GM23338 (cell line): ENCODE measurements around the gene MCRIP1.

Experiments
- CREB1 ChIP-seq: fragments of 250-450 bp; sonication (Bioruptor Pico); IDR thresholded peaks from 2 replicates; pipeline ENCODE4 v1.5.0; 2020; ENCODE audit warnings: low read depth, mild to moderate bottlenecking, moderate library complexity
- EZH2 ChIP-seq: fragments of 200-600 bp; sonication (generic); IDR thresholded peaks from one replicate; pipeline ENCODE4 v1.8.0; 2017; ENCODE audit warnings: antibody characterized with exemption, mild to moderate bottlenecking, low read depth; ENCODE audit not compliant: unreplicated experiment
- EZH2phosphoT487 ChIP-seq: fragments of 200-600 bp; sonication (generic); IDR thresholded peaks from one replicate; pipeline ENCODE4 v1.8.1; 2018; ENCODE audit warnings: antibody characterized with exemption; ENCODE audit not compliant: unreplicated experiment
- JUNB ChIP-seq: IDR thresholded peaks from one replicate; pipeline ENCODE4 v1.6.1; 2016; ENCODE audit warnings: antibody characterized with exemption; ENCODE audit not compliant: unreplicated experiment
- NANOG ChIP-seq: IDR thresholded peaks from 2 replicates; pipeline ENCODE4 v1.6.1; 2016; ENCODE audit warnings: antibody characterized with exemption, borderline replicate concordance
- POLR2AphosphoS5 ChIP-seq: IDR thresholded peaks from 2 replicates; pipeline ENCODE4 v1.6.1; 2016; ENCODE audit warnings: antibody characterized with exemption, low read depth
- STAT1 ChIP-seq: IDR thresholded peaks from one replicate; pipeline ENCODE4 v1.6.1; 2016; ENCODE audit warnings: antibody characterized with exemption; ENCODE audit not compliant: unreplicated experiment
- ZNF114 ChIP-seq: fragments of 250-450 bp; sonication (Bioruptor Pico); IDR thresholded peaks from 2 replicates; pipeline ENCODE4 v1.5.0; 2020; ENCODE audit warnings: mild to moderate bottlenecking, moderate library complexity
- ZNF331 ChIP-seq: fragments of 250-450 bp; sonication (Bioruptor Pico); IDR thresholded peaks from 2 replicates; pipeline ENCODE4 v1.5.0; 2020; ENCODE audit warnings: low read depth, mild to moderate bottlenecking, moderate library complexity
- TF ChIP-seq, protein P1 (sequence below), 2 experiments: fragments of 200-600 bp in 1 of 2; sonication (generic) in 1 of 2; conservative IDR thresholded peaks; 2 replicates each; pipeline versions ENCODE4 v1.5.1 to v1.6.1; 2016 to 2017; ENCODE audit warnings: antibody characterized with exemption in 2 of 2, low read depth in 2 of 2, mild to moderate bottlenecking in 2 of 2, moderate library complexity in 1 of 2
- TF ChIP-seq, protein P2 (sequence below): IDR thresholded peaks from one replicate; pipeline ENCODE4 v1.6.1; 2018; ENCODE audit warnings: antibody characterized with exemption; ENCODE audit not compliant: unreplicated experiment
- TF ChIP-seq, protein P3 (sequence below): IDR thresholded peaks from 2 replicates; pipeline ENCODE4 v1.6.1; 2016; ENCODE audit warnings: antibody characterized with exemption
- TF ChIP-seq, protein P4 (sequence below): fragments of 250-450 bp; sonication (Bioruptor Pico); IDR thresholded peaks from 2 replicates; pipeline ENCODE4 v1.5.0; 2020; ENCODE audit warnings: mild to moderate bottlenecking, moderate library complexity

DNA sequence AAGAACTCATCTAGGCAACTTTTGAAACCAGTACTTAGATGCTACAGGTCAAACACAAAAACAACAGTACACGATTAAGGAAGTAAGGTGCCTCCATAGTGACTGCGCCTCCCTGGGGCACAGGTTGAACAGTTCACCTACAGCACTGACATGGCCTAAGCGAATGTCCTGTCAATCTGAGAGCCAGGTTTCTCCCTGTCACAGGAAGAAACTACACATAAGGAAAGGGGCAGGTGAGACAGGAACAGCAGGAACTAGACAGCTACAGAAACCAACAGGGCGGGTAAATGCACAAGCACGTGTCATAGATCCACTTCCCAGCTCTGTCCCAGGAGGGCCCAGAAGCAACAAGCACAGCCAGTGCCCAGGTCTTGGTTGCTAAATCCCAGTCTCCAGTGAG, 46.0 kb upstream of the MCRIP1 start:
- TF ChIP-seq POLR2AphosphoS5 (no peak), EZH2phosphoT487 (no peak), STAT1 (no peak), ZNF114 (no peak), EZH2 (no peak), CREB1 (CRISPR knock-in tag) (no peak), JUNB (no peak), ZNF331 (CRISPR knock-in tag) (no peak), NANOG (no peak)
- TF ChIP-seq, protein P1, sequence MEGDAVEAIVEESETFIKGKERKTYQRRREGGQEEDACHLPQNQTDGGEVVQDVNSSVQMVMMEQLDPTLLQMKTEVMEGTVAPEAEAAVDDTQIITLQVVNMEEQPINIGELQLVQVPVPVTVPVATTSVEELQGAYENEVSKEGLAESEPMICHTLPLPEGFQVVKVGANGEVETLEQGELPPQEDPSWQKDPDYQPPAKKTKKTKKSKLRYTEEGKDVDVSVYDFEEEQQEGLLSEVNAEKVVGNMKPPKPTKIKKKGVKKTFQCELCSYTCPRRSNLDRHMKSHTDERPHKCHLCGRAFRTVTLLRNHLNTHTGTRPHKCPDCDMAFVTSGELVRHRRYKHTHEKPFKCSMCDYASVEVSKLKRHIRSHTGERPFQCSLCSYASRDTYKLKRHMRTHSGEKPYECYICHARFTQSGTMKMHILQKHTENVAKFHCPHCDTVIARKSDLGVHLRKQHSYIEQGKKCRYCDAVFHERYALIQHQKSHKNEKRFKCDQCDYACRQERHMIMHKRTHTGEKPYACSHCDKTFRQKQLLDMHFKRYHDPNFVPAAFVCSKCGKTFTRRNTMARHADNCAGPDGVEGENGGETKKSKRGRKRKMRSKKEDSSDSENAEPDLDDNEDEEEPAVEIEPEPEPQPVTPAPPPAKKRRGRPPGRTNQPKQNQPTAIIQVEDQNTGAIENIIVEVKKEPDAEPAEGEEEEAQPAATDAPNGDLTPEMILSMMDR (conservative IDR thresholded peaks at IDR 0.05; ENCODE audit: low read depth in 2 of 2) = no peak
- TF ChIP-seq, protein P2, sequence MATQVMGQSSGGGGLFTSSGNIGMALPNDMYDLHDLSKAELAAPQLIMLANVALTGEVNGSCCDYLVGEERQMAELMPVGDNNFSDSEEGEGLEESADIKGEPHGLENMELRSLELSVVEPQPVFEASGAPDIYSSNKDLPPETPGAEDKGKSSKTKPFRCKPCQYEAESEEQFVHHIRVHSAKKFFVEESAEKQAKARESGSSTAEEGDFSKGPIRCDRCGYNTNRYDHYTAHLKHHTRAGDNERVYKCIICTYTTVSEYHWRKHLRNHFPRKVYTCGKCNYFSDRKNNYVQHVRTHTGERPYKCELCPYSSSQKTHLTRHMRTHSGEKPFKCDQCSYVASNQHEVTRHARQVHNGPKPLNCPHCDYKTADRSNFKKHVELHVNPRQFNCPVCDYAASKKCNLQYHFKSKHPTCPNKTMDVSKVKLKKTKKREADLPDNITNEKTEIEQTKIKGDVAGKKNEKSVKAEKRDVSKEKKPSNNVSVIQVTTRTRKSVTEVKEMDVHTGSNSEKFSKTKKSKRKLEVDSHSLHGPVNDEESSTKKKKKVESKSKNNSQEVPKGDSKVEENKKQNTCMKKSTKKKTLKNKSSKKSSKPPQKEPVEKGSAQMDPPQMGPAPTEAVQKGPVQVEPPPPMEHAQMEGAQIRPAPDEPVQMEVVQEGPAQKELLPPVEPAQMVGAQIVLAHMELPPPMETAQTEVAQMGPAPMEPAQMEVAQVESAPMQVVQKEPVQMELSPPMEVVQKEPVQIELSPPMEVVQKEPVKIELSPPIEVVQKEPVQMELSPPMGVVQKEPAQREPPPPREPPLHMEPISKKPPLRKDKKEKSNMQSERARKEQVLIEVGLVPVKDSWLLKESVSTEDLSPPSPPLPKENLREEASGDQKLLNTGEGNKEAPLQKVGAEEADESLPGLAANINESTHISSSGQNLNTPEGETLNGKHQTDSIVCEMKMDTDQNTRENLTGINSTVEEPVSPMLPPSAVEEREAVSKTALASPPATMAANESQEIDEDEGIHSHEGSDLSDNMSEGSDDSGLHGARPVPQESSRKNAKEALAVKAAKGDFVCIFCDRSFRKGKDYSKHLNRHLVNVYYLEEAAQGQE = no peak
- TF ChIP-seq, protein P3, sequence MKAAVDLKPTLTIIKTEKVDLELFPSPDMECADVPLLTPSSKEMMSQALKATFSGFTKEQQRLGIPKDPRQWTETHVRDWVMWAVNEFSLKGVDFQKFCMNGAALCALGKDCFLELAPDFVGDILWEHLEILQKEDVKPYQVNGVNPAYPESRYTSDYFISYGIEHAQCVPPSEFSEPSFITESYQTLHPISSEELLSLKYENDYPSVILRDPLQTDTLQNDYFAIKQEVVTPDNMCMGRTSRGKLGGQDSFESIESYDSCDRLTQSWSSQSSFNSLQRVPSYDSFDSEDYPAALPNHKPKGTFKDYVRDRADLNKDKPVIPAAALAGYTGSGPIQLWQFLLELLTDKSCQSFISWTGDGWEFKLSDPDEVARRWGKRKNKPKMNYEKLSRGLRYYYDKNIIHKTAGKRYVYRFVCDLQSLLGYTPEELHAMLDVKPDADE = no peak
- TF ChIP-seq, protein P4, sequence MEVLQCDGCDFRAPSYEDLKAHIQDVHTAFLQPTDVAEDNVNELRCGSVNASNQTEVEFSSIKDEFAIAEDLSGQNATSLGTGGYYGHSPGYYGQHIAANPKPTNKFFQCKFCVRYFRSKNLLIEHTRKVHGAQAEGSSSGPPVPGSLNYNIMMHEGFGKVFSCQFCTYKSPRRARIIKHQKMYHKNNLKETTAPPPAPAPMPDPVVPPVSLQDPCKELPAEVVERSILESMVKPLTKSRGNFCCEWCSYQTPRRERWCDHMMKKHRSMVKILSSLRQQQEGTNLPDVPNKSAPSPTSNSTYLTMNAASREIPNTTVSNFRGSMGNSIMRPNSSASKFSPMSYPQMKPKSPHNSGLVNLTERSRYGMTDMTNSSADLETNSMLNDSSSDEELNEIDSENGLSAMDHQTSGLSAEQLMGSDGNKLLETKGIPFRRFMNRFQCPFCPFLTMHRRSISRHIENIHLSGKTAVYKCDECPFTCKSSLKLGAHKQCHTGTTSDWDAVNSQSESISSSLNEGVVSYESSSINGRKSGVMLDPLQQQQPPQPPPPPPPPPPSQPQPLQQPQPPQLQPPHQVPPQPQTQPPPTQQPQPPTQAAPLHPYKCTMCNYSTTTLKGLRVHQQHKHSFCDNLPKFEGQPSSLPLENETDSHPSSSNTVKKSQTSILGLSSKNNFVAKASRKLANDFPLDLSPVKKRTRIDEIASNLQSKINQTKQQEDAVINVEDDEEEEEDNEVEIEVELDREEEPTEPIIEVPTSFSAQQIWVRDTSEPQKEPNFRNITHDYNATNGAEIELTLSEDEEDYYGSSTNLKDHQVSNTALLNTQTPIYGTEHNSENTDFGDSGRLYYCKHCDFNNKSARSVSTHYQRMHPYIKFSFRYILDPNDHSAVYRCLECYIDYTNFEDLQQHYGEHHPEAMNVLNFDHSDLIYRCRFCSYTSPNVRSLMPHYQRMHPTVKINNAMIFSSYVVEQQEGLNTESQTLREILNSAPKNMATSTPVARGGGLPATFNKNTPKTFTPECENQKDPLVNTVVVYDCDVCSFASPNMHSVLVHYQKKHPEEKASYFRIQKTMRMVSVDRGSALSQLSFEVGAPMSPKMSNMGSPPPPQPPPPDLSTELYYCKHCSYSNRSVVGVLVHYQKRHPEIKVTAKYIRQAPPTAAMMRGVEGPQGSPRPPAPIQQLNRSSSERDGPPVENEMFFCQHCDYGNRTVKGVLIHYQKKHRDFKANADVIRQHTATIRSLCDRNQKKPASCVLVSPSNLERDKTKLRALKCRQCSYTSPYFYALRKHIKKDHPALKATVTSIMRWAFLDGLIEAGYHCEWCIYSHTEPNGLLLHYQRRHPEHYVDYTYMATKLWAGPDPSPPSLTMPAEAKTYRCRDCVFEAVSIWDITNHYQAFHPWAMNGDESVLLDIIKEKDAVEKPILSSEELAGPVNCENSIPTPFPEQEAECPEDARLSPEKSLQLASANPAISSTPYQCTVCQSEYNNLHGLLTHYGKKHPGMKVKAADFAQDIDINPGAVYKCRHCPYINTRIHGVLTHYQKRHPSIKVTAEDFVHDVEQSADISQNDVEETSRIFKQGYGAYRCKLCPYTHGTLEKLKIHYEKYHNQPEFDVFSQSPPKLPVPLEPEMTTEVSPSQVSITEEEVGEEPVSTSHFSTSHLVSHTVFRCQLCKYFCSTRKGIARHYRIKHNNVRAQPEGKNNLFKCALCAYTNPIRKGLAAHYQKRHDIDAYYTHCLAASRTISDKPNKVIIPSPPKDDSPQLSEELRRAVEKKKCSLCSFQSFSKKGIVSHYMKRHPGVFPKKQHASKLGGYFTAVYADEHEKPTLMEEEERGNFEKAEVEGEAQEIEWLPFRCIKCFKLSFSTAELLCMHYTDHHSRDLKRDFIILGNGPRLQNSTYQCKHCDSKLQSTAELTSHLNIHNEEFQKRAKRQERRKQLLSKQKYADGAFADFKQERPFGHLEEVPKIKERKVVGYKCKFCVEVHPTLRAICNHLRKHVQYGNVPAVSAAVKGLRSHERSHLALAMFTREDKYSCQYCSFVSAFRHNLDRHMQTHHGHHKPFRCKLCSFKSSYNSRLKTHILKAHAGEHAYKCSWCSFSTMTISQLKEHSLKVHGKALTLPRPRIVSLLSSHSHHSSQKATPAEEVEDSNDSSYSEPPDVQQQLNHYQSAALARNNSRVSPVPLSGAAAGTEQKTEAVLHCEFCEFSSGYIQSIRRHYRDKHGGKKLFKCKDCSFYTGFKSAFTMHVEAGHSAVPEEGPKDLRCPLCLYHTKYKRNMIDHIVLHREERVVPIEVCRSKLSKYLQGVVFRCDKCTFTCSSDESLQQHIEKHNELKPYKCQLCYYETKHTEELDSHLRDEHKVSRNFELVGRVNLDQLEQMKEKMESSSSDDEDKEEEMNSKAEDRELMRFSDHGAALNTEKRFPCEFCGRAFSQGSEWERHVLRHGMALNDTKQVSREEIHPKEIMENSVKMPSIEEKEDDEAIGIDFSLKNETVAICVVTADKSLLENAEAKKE (CRISPR knock-in tag) = no peak
